Right renal pelvis (tissue), 4 donors: Measurements from ENCODE around the gene SLC39A3. TPM values are rescaled to one million over a fixed set of nuclear protein-coding genes. Genes with fewer than 3 reads are reported as not detected.

Experiments
- DNase-seq, 4 donors: peaks; one replicate each; pipeline ENCODE4 v3.0.0-alpha.2; 2013; ENCODE audit warnings: low read depth in 4 of 4, low spot score in 3 of 4, missing footprints in 1 of 4
- polyA plus RNA-seq, 4 donors: library from polyadenylated mRNA; unstranded; fragments of 120-200 nt; gene quantifications; one replicate each; pipeline ENCODE4 v1.2.1, GENCODE V29; 2013; ENCODE audit not compliant: insufficient read length in 4 of 4

Gene SLC39A3
- polyA plus RNA-seq, 4 donors: 31.9 to 37.9 (median 34.8) TPM

GRCh38 chr19:2711172-2711874 lies 28.5 kb downstream of the SLC39A3 start:
- no peak for DNase-seq

DNA sequence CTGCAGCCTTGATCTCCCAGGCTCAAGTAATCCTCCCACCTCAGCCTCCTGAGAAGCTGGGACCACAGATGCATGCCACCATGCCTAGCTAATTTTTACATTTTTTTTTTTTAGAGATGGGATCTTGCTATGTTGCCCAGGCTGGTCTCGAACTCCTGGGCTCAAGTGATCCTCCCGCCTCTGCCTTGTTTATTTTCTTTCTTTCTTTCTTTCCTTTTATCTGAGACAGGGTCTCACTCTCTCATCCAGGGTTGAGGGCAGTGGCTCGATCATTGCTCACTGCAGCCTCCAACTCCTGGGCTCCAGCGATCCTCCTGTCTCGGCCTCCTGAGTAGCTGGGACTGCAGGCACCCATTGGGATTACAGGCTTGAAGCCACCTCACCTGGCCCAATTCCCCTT lies 33.6 kb downstream of the SLC39A3 start:
- DNase-seq: no peak

- no peak for DNase-seq
Observed at GRCh38 chr19:2703691-2704216, 36.1 kb downstream of the SLC39A3 start.

DNA sequence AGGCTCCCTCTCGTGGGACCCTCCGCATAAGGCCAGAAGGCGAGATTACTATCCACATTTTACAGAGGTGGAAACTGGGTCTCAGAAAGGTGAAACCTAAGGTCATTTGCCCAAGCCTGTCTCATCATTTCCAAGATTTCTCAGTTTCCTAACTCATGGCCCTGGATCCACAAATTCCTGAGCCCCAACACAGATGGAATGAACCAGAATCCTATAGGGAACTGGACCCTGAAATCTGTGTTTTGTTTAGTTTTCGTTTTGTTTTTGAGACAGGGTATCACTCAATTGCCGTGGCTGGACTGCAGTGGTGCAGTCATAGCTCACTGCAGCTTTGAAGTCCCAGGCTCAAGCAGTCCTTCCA lies 36.8 kb downstream of the SLC39A3 start:
- DNase-seq: no peak

- peak; percentile 63 to 85 (median 83) for DNase-seq
Observed at GRCh38 chr19:2702170-2703076, 37.4 kb downstream of the SLC39A3 start, which contains the start of gene GNG7. Gene GNG7 (minus strand): TSS chr19:2702694. CDS start chr19:2520688, 182,006 bp downstream.

DNA sequence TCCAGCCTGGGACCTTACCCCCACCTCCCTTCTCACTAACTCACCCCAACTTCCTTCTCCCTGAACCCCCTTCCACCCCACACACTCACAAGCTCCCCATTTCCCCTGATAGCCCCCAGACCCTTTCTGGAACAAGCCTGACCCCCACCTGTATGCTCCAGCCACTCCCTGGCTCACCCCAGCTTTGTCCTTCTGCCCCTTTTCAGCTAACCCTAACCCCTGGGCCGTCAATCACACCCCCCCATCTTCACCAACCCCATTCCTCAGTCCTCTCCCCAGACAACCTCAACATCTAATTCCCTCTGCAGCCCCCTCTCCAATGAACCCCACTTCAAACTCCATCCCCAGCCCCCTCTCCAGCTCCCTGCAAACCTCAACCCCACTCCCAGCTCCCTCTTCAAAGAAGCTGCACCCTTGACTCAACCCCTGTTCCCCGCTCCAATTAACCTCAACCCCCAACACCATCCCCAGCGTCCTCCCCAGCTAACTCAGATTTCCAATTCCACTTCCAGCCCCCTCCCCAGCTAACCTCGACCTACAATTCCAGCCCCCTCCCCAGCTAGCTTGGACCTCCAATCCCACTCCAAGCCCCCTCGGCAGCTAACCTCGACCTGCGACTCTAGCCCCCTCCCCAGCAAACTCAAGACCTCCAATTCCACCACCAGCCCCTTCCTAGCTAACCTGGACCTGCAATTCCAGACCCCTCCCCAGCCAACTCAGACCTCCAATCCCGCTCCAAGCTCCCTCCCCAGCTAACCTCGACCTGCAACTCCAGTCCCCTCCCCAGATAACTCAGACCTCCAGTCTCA lies 38.3 kb downstream of the SLC39A3 start:
- no peak for DNase-seq

- no peak for DNase-seq
Observed at GRCh38 chr19:2700660-2701360, 39.0 kb downstream of the SLC39A3 start.

- DNase-seq: no peak
Observed at GRCh38 chr19:2699413-2700140, 40.2 kb downstream of the SLC39A3 start.

GRCh38 chr19:2694196-2694595 lies 45.6 kb downstream of the SLC39A3 start:
- DNase-seq: no peak

DNA sequence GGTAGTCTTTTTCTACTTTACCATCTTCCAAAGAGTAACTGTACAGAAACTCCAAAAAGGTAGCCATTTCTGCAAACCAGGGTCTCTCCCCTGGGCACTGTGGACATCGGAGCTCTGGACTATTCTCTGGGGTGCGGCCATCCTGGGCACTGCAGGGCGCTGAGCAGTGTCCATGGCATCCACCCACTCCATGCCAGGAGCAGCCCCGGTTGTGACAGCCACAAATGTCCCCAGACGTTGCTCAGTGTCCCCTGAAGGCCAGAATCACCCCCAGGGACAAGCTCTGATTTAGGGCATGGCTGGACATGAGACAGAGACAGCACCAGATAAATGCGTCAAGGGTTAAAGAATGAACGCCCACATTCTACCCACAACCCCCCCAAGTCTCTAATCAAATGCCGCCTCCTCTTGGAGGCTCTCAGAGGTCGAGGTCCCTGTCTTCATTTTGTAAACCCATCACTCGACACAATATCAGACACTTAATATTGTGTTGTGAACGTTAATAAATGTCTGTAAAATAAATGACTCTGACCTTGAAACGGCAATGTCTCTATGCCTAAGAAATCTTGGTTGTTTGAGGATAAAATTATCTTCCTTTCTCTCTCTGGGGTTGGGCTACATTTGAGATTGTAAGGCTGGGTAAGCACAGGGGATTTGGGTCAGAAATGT lies 46.2 kb downstream of the SLC39A3 start:
- DNase-seq: no peak

DNA sequence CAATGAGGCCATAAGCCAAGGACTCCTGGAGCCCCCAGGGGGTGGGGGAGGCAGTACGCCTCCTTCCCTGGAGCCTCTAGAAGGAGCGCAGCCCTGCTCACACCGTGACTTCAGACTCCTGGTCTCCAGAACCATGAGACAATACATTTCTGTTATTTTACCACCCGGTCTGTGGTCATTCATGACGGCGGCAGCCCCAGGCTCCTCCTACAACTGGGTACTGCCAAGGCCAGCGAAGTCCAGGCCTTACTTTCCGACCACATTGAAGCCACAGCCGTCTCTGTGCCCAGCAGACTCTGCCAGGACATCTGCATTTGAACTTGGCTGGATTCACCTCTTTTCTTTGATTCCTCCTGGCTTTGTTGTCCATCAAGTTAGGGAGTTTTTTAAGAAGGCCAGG lies 47.9 kb downstream of the SLC39A3 start:
- no peak for DNase-seq

GRCh38 chr19:2690856-2691255 lies 49.0 kb downstream of the SLC39A3 start:
- no peak for DNase-seq

GRCh38 chr19:2686360-2686759 lies 53.5 kb downstream of the SLC39A3 start:
- DNase-seq: no peak

GRCh38 chr19:2685204-2685704 lies 54.6 kb downstream of the SLC39A3 start:
- DNase-seq: no peak

DNA sequence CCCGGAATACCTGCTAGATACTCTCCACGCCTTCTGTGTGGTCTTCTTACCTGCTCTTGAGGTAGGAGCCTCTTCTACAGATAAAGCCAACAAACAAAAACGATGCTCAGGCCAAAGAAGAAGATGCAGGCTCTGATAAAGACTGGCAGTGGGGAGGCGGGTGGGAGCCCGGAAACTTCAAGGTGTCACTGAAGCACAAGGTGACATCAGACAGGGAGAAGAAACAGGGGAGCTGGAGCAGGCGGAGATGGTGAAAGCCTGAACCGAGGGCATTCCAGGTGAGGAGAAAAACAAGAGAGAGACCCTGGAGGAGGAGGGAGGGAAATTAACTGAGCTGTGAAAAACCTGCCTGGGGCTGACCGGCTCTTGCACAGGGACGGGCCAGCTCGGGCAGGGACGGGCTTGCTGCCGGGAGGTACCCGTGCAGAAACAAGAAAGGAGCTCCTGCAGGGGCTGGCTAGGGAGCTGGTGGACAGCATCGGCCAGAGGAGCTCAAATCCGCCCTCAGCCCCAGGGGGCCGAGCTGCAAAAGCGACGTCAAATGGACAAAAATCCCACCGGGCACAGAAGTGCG lies 56.3 kb downstream of the SLC39A3 start:
- DNase-seq: no peak
